Fibroblast of skin of abdomen (primary cell): ENCODE measurements around the gene CPVL.

Experiments
- DNase-seq: peaks from one replicate; pipeline ENCODE4 v3.0.0-alpha.2; 2013

CPVL gene

DNA sequence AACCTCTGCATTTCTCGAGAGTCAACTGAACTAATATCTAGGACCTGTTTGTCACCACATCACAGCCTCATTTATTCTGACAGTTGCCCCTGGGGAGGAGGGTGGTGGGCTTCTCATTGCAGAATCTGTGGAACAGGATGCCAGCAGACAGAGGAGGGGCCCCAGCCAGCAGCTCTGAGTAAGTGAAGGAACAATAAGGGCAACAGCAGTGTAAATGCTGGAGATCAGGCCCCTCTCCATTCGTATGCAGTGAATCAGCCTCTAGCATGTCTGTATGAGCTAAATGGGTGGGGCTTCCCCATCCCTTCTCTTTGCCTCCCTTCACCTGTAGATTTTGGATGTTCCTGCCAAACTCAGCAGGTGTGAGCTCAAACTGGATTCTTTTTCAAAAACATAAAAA is 7.7 kb upstream of the CPVL start:
- no peak for DNase-seq

DNA sequence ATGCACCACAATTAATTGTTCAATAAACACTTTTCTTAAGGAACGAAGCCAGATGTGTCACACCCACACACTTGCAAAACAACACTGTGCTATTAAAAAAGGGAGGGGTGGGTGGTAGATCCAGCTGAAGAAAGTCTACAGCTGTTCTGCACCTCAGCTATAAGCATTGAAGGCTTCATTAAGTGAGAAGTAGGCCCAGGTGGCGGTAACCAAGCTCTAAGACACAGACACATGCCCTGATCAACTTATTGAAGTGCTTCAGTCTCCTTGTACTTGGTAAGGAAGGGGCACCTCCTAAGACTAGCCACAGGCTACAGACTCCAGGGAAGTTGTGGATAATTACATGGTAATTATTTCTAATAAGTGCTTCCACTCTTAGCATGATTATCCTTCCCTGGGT is 4.5 kb upstream of the CPVL start:
- no peak for DNase-seq

DNA sequence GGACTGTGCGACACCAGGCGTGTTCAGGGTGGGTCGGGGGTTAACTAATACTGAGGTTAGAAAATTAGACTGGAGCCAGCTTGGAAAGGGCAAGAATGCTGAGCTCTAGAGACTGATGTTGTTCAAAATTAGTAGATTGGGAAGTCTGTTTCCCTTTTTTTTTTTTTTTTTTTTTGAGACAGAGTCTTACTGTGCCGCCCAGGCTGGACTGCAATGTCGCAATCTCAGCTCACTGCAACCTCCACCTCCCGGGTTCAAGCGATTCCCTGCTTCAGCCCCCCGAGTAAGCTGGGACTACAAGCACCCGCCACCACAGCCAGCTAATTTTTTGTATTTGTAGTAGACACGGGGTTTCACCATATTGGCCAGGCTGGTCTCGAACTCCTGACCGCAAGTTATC is 2.7 kb upstream of the CPVL start:
- no peak for DNase-seq

DNA sequence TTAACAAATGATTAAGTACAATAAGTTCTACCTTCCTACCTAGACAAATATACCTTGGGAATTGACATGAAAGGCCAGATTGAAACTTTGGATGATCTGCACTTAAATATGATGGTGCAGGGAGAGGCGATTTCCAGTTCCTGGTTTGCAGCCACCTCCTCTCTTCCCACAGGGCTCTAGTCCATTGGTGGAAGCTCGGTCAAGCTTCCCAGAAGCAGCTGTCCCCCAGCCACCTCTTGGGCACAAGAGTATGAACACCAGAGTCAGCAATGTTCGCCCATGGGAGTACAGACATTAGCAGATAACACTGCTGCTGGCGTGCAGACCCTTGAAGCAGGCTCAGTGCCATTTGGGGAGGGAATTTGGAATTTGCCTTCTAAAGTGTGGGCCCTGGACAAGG is 1.5 kb upstream of the CPVL start:
- DNase-seq, result no peak

DNA sequence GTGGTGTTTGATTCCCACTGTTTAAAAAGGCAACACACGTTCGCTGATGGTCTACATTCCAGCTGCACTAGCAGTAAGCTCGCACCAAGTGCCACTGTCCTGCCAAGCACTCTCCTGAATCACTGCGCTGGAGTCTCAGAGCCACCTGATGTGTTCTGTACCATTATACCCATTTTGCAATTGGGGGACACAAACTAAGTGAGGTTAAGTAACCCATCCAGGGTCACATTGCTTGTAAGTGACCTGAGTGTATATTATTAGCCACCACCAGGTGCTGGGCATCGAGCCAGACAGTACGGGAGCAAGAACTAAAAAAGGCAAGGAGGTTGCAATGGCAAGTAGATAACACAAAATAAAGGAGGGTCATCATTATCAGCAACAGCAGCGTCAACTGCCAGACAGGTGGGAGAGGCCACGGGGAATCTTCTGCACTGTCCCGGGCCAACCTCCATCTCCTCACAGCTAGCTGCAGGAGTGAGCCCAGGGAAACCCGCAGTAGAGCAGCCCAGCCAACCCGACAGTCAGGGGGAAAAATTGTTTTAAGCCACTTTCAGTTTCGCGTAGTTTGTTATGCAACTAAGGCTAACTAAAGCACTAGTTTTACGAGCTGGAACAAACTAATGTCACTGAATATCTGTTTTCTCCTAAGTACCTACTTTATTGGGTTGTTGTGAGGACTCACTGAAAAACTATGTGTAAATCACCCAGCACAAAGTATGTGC is 712 bp upstream of the CPVL start:
- DNase-seq, result no peak

DNA sequence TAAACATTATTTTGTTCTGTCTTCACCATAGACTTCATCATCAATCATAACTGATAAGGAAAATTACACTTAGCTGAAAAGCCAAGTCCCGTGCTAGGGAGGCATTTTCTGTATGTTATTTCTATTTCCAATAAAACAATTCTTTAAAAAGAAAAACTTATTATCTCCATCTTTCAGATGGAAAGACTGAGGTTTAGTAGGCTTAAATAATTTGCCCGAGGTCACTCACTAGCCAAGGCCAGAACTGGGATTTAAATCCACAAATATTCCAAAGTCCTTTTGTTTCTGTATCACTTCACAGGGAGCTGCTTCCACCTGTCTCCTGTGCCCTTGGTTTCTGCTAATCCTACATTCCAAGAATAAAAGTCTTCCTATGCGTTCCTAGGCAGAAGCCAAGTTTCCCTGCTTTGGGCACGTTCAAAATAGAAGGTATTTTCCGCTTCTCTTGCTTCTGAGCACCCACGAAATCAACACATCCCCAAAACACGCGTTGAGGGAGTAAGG is 732 bp downstream of the CPVL start:
- DNase-seq, result no peak

DNA sequence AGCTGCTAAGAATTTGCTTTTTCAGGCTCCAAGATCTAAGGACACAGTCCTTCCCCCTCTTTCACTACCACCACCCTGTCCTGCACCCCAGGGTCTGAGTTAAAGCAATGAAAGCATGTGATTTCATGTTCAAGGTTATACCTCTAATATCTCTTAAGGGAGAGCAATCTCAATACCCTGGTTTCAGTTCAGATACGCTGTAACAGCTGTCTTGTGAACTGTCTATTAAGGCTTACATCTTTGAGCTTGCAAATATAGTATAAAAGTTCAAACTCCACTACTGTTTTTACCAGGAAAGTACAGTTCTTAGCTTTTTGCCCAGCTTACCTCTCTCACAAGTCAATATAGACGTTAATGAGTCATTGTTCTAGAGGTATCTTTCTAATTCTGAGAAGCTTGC is 2.6 kb downstream of the CPVL start:
- no peak for DNase-seq

DNA sequence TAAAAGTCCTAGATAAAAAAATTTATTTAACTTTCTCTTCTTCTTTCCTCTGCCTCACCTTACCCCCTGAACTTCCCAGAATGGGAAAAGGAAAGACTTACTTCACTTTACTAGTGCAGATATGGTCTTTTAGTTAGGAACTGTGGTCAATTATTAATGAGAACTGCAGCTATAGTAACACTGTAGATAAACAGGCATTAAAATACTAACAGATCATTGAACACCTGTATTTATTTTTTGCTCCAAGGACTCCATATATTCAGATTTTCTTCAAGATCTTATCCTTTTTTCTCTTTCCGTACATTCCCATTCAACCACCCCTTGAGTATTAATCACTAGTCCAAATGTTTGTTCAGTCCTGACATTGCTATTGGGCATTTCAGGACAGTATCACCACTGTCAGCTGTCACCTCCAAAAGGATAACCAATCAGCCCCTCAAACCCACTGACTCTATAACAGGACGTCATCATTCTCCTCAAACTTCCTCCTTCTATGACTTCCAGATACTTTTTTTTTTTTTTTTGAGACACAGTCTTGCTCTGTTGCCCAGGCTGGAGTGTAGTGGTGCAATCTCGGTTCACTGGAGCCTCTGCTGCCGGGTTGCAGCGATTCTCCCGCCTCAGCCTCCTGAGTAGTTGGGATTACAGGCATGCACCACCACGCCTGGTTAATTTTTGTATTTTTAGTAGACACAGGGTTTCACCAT is 4.2 kb downstream of the CPVL start:
- no peak for DNase-seq

DNA sequence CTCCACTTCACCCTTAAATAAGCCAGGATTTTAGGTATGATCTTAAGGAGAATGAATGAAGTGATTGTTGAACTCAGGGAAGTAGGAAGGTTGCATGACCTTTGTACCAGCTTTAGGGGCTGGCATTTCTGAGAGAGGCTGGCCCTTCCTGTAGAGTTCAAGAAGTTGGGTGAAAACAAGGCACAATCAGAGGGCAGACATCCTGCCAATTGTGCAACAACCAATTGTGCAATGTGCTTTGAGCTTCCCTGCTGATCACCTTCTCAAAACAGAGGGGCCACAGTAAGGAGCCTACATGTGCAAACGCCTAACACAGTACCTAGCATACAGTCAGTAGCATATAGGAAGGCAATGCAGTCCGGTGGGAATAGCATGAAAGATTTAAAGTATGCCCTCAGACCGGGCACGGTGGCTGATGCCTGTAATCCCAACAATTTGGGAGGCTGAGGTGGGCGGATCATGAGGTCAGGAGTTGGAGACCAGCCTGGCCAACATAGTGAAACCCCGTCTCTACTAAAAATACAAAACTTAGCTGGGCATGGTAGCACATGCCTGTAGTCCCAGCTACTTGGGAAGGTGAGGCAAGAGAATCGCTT is 5.4 kb downstream of the CPVL start:
- no peak for DNase-seq

DNA sequence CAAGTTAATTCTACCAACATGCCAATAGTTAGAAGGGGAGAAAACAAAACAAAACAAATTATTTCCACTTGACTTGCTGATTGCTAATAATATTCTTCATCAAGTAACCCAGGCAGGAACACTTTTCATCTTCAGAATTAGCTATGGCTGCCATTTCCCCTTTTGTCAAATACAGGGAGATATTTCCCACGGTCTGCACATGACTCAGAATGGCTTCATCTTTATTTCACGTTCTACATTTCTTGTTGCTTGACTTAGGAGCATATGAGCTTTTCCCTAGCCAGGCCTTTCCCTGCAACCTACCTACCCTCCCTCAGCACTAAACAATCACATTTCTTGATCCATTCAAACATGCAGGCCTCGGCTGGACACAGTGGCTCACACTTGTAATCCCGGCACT is 6.5 kb downstream of the CPVL start:
- DNase-seq, result no peak

DNA sequence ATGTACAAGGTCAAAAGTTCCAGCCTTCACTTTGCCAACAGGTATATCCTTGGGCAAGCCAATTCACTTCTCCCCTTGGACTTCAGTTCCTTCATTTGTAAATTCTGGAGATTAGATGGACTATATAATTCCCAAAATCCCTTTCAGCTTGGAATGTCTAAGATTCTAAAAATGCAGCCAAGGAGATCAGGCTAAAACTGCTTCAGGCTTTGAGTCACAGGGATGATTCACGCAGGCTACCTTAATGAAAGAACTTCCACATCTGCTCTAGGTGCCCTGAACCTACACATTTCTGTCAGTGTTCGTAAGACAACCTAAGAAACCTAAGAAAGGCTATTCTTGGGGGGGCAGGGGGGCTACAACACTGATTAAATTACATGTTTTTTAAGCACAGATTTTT is 7.1 kb downstream of the CPVL start:
- DNase-seq, result peak; percentile 40

DNA sequence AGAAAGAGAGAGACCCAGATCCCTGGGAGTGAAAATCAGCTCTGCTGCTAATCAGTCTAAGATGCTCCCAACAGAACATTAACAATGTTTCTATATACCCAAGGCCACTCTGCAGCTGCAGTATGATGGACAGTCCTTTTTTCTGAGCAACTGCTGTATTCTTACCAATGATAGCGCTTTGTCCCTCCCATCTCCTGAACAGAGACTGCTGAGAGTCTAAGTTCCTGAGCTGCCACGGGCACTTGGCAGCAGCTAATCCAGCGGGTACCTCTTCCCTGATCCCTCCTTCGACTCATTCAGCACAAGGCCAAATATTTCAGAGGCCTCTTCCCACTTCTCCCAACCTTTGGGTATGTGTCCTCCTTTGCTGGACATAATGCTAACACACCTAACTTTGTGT is 7.7 kb downstream of the CPVL start:
- no peak for DNase-seq

DNA sequence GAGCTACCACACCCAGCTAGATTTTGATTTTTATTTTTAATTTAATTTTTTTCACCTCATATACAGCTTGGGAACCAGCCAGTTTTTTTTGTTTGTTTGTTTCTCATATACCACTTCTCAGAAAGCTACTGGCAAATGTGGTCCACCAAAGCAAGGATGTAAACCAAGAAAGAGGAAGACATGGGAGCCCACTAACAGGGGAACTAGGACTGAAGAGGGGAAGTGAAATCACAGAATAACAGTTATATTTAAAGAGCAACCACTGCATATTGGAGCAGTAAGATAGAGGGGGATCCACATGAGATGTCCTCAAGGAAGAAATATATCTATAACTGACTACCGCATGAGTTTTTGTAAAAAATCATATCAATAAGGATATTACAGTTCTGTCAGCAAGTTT is 10.5 kb downstream of the CPVL start:
- no peak for DNase-seq

DNA sequence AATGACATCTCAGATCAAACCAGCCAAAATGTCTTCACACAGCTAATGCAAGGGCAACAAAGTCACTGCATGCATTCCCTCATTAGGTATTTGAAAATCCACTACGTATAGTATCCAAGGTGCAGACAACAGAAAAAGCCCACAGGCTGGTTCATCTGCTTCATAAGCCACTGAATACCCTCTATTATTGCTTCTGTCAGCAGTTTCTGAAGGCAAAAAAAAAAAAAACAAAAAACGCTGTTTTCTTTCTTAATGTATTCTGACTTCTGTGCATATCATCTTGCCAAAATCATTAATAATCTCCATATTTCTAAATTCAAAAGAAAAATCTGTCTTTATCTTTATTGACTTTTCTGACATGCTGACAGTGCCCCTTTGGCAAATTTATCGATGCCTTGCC is 13.4 kb downstream of the CPVL start:
- DNase-seq, result no peak

DNA sequence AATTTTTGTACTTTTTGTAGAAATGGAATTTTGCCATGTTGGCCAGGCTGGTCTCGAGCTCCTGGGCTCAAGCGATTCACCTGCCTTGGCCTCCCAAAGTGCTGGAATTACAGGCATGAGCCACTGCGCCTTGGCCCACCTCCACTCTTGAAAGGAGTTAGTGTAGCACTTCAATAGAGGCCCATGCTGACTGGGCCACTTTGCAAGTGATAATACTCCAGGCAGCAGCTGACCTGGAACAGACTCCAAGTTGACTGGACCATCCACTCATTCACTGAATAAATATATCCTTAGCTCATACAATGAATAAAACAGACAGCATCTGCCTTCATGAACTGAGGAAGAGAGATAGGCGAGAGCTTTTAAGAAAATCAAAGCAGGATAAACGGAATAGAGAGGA is 14.7 kb downstream of the CPVL start:
- DNase-seq, result no peak

DNA sequence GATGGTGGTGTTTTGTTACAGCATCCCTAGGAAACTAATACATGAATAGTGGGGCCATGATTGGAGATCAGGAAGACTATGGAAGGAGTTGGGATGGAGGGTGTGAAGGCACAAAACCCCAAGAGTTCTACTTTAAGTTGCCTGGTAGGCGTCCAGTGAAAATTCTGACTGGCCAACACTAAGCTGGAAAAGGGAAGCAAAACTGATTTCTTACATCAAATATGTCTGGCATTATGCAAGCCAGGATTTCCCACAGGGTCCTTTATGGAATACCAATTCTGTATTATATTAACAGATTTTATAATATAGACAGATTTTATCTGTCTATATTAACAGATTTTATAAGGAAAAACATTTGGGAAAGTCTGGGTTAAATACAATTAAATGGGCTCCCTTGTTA is 16.2 kb downstream of the CPVL start:
- no peak for DNase-seq

DNA sequence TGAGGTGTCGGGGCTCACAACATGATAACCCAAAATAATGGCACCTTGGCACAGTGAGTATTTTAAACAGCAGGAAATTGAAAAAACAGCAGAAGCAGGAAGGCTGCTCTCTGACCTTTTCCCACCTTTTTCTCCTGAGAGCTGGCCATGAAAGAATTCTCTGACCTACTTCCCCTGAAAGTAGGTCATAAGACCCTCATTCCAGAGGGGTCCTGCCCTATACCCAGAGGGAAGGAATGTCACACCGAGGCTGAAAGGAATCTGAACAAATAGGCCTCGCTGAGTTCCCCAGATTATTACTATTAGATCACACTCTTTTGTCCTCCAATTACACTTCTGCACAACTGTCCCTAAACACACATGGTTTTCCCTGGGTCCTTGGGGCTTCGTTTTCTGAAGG is 18.8 kb downstream of the CPVL start:
- DNase-seq, result no peak

DNA sequence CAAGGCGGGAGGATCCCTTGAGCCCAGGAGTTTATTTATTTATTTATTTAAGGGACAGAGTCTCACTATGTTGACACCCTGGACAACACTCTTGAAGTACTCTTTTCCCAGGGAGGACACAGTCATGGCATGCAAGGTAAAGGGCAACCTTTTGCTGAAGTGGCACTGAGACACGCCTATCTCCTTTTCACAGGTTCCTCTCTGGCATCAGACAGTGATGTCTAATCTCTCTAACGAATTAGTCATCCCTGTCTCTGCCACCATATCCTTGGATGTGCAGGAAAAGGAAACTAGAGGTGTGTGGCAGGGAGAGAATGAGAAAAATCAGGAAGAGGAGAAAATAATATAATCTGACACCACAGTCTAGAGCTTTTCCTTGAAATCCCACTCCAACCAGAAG is 19.5 kb downstream of the CPVL start:
- no peak for DNase-seq

DNA sequence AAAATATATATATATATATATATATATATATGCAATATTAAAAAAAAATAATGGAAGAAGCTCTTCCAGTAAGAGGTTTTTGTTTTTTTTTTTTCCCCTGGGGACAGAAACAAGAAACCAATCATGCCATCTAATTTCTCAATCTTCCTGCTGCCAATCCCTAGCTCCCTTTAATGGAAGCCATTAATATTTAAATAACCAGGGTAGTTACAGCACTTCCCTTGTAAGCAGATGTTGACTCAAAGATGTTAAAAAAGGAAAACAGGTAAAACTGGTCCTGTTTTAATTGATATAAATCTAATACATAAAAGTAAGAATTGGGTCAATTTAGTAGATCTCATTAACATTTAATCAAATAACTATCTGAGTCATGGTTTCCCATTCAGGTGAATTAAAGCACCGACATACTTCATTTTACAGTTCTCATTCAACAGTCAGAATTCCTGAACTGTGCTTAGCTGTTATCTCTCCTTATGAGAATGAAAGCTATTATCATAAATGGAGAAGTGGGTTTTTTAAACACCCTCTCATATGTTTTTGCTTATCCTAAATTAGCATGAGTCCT is 22.6 kb downstream of the CPVL start:
- no peak for DNase-seq

DNA sequence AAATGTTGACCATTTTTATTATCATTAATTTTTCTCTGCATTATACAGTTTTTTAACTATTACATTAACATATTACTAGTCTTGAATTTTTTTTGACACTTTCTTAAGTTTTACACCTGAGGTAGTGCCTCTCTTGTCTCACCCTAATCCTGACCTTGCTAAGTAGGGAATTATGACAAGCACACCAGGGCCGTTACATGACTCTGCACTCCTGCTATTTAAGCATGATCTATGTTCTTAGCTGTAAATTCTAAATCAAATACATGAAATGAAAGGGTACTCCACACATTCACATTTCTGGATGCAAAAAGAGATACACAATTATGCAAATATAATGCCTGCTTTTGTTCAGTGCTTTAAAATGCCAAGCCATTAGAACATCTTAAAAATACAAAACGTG is 23.6 kb downstream of the CPVL start:
- no peak for DNase-seq

DNA sequence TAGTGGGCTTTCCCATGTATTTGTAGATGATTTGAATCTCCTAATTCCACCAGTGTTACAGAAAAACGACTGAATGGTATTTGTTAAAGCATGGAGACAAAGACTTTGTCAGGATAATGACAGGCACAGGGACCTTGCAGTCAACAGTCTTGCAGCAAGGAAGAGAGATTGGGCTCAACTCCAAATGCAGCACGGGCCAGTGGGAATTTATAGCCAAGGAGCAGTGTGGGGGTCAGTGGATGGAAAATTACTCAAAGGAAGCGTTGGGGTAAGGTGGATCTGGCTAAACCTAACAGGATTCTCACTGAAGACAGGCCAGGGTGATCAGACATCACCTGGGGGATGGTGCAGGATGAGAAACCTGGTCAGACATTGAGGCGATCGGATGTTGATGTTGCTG is 24.3 kb downstream of the CPVL start:
- DNase-seq, result no peak

DNA sequence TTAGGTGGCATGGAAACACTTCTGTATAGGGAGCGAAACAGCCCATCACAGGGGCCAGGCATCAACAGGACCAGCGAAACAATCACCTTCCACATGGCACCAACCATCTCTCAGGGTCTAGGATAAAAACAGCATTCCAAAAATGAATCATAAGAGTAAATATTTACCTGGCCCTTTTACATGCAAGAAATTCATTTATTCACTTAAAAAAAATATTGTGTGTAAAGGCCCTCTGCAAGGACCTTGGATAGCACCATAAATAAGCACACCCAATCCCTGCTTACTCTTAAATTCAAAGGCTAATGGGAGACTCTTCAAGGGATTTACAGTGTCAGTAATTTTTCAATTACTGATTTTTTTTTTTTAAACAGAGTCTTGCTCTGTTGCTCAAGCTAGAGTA is 25.4 kb downstream of the CPVL start:
- no peak for DNase-seq

DNA sequence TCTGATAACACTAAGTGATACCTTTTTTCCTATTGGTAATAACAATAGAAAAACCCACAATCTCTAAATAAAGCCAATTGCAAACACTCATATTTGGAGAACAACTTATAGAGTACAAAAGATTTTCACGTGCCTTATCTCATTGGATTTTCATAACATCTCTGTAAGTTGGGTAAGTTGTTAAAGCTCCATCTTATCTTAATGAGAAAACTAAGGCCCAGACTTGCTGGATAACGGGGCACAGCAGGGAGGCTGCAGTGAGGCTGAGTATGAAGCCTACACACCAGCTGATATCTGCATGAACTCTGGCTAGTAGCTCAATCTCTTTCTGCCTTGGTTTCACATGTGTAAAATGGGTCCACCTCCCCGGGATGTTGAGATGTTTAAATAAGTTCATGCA is 26.8 kb downstream of the CPVL start:
- DNase-seq, result no peak
